GM13977 (cell line): ENCODE results near the gene GDF9.

Experiments
- DNase-seq: peaks from one replicate; pipeline ENCODE4 v3.0.0; 2012; ENCODE audit warnings: low spot score
- CTCF ChIP-seq: IDR thresholded peaks from 2 replicates; pipeline ENCODE4 v1.5.1; 2012; ENCODE audit warnings: mild to moderate bottlenecking, control low read depth; ENCODE audit not compliant: insufficient read depth; ENCODE audit errors: extremely low read depth, missing control alignments
- in situ Hi-C: fragments of 300-500 bp; cut with MboI; formaldehyde crosslinking; loops from one replicate; pipeline ENCODE4 v1.12.0; 2022; ENCODE audit warnings: low sequenced_read_pairs, low pct_unique_long_range_greater_than_20kb, mixed read lengths, inconsistent platforms; ENCODE audit not compliant: unreplicated experiment

The GDF9 gene

GRCh38 chr5:132812781-132813598 lies 53.3 kb downstream of the GDF9 start, which contains the start of gene SOWAHA:
Gene SOWAHA (plus strand): TSS chr5:132813302. CDS start chr5:132813622, 320 bp downstream.
- in situ Hi-C loops = no loop called here
- TF ChIP-seq CTCF = no peak
- DNase-seq = peak; percentile 50

- no peak for TF ChIP-seq CTCF
- no peak for DNase-seq
- in situ Hi-C loops = no loop called here
These were observed 54.0 kb downstream of the GDF9 start for GRCh38 chr5:132812123-132812765.
